HEK293 (cell line): Measurements from ENCODE around the gene EIF4E3.
A peak's percentile ranks its signal among the peaks of the same experiment; 100 is the strongest.

ENCODE experiments used
- CTCF ChIA-PET: fragments of 350-600 bp; formaldehyde crosslinking; extraction: SDS; loops from one replicate; lab custom pipeline; 2021; ENCODE audit warnings: antibody characterized with exemption; lab: Yijun Ruan, JAX
- POLR2A ChIA-PET: fragments of 300-600 bp; formaldehyde crosslinking; extraction: SDS; loops from one replicate; lab custom pipeline; 2020; ENCODE audit warnings: antibody characterized with exemption, inconsistent platforms; lab: Yijun Ruan, JAX
- H3K27ac ChIP-seq: fragments of 200-500 bp; sonication (Bioruptor generic); 2 replicates; pipeline ENCODE4 v1.5.1; 2014; ENCODE audit warnings: low read depth, low read length, control low read depth, inconsistent platforms; ENCODE audit errors: extremely low read depth
- H3K36me3 ChIP-seq, 2 experiments: fragments of 200-500 bp in 1 of 2; sonication (Bioruptor generic) in 1 of 2; 1 replicate in 1 of 2; 2 replicates in 1 of 2; pipeline ENCODE4 v1.5.1; 2014 to 2017; ENCODE audit warnings: inconsistent platforms in 2 of 2, low read length in 2 of 2; ENCODE audit not compliant: control insufficient read depth in 2 of 2, insufficient read depth in 1 of 2
- H3K4me1 ChIP-seq: fragments of 200-500 bp; sonication (Bioruptor generic); 2 replicates; pipeline ENCODE4 v1.5.1; 2014; ENCODE audit warnings: mild to moderate bottlenecking, low read length, inconsistent platforms; ENCODE audit not compliant: control insufficient read depth, insufficient read depth
- H3K4me3 ChIP-seq: 2 replicates; pipeline ENCODE4 v1.5.1; 2011; ENCODE audit warnings: low read depth, mild to moderate bottlenecking, control low read depth, low read length, moderate library complexity
- H3K9me3 ChIP-seq: fragments of 200-500 bp; sonication (Bioruptor generic); 2 replicates; pipeline ENCODE4 v1.5.1; 2014; ENCODE audit warnings: low read depth, low read length, inconsistent platforms; ENCODE audit not compliant: control insufficient read depth, insufficient read depth
- ATF2 ChIP-seq: fragments of 450-650 bp; formaldehyde crosslinking; IDR thresholded peaks from 2 replicates; pipeline ENCODE4 v1.5.1; 2016; ENCODE audit warnings: missing biosample characterization, missing genetic modification characterization, low read depth
- KLF16 ChIP-seq: fragments of 450-650 bp; formaldehyde crosslinking; IDR thresholded peaks from 2 replicates; pipeline ENCODE4 v1.5.1; 2017; ENCODE audit warnings: missing biosample characterization, missing genetic modification characterization
- PRDM10 ChIP-seq: fragments of 450-650 bp; formaldehyde crosslinking; IDR thresholded peaks from 2 replicates; pipeline ENCODE4 v1.5.1; 2016; ENCODE audit warnings: missing biosample characterization, missing genetic modification characterization
- PRDM6 ChIP-seq: fragments of 450-650 bp; formaldehyde crosslinking; IDR thresholded peaks from 2 replicates; pipeline ENCODE4 v1.5.1; 2017; ENCODE audit warnings: missing biosample characterization, missing genetic modification characterization
- ZNF169 ChIP-seq: fragments of 450-650 bp; formaldehyde crosslinking; IDR thresholded peaks from 2 replicates; pipeline ENCODE4 v1.5.1; 2016; ENCODE audit warnings: missing biosample characterization, missing genetic modification characterization
- ZNF23 ChIP-seq: fragments of 450-650 bp; formaldehyde crosslinking; IDR thresholded peaks from 2 replicates; pipeline ENCODE4 v1.5.1; 2016; ENCODE audit warnings: missing biosample characterization, missing genetic modification characterization, borderline replicate concordance
- ZNF341 ChIP-seq: fragments of 450-650 bp; formaldehyde crosslinking; IDR thresholded peaks from 2 replicates; pipeline ENCODE4; 2016; ENCODE audit warnings: low read depth, missing biosample characterization, missing genetic modification characterization
- ZNF394 ChIP-seq: fragments of 450-650 bp; formaldehyde crosslinking; IDR thresholded peaks from 2 replicates; pipeline ENCODE4 v1.5.1; 2016; ENCODE audit warnings: missing biosample characterization, missing genetic modification characterization, mild to moderate bottlenecking, moderate library complexity, borderline replicate concordance
- ZNF488 ChIP-seq: fragments of 450-650 bp; formaldehyde crosslinking; IDR thresholded peaks from 2 replicates; pipeline ENCODE4 v1.5.1; 2016; ENCODE audit warnings: missing biosample characterization, missing genetic modification characterization
- ZNF596 ChIP-seq: fragments of 450-650 bp; IDR thresholded peaks from 2 replicates; pipeline ENCODE4 v1.5.0; 2018; ENCODE audit warnings: missing biosample characterization, mild to moderate bottlenecking, missing genetic modification characterization, moderate library complexity
- ZNF629 ChIP-seq: fragments of 450-650 bp; formaldehyde crosslinking; IDR thresholded peaks from 2 replicates; pipeline ENCODE4 v1.5.1; 2017; ENCODE audit warnings: missing biosample characterization, missing genetic modification characterization
- ZNF777 ChIP-seq: fragments of 450-650 bp; formaldehyde crosslinking; IDR thresholded peaks from 2 replicates; pipeline ENCODE4 v1.5.1; 2017; ENCODE audit warnings: missing biosample characterization, missing genetic modification characterization, borderline replicate concordance
- TF ChIP-seq, protein P1 (sequence below): fragments of 450-650 bp; formaldehyde crosslinking; IDR thresholded peaks from 2 replicates; pipeline ENCODE4 v1.5.1; 2017; ENCODE audit warnings: missing biosample characterization, missing genetic modification characterization
- TF ChIP-seq, protein P2 (sequence below): fragments of 450-650 bp; formaldehyde crosslinking; IDR thresholded peaks from 2 replicates; pipeline ENCODE4 v1.5.1; 2016; ENCODE audit warnings: missing biosample characterization, missing genetic modification characterization
- TF ChIP-seq, protein P3 (sequence below): fragments of 450-650 bp; formaldehyde crosslinking; IDR thresholded peaks from 2 replicates; pipeline ENCODE4 v1.5.1; 2017; ENCODE audit warnings: missing biosample characterization, missing genetic modification characterization

EIF4E3 gene

DNA sequence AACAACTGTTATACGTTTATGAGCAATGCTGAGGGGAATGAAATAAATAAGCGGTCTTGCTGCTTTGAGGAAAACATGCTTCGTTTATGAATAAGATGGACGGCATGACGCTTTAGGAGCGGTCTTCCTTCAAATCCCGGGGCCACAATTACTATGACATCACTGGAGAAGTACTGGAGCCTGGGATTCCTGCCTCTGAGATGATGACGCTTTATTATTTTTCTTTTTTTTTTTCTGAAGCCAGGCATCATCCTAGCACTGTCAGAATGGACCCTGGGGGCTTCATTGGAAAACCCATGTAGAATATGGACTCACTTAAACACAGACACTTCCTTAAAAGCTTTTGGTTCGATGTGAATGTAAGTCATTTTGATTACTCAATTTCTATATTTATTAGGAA lies 89.2 kb downstream of the EIF4E3 start:
- no peaks in the 10 kb centered on the region; the same call in 1 of the 2 replicates for H3K4me1 ChIP-seq
- no peak overlapping the region for H3K4me3 ChIP-seq
- ChIA-PET POLR2A (no interaction called here), CTCF (no interaction called here)
- TF ChIP-seq KLF16 (tag by site-specific recombination) (no peak), ZNF488 (tag by site-specific recombination) (no peak), ATF2 (tag by site-specific recombination) (peak; percentile 16; the same call in 1 of the 2 replicates), ZNF777 (tag by site-specific recombination) (no peak)
- TF ChIP-seq, protein P1, sequence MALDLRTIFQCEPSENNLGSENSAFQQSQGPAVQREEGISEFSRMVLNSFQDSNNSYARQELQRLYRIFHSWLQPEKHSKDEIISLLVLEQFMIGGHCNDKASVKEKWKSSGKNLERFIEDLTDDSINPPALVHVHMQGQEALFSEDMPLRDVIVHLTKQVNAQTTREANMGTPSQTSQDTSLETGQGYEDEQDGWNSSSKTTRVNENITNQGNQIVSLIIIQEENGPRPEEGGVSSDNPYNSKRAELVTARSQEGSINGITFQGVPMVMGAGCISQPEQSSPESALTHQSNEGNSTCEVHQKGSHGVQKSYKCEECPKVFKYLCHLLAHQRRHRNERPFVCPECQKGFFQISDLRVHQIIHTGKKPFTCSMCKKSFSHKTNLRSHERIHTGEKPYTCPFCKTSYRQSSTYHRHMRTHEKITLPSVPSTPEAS (tag by site-specific recombination), result no peak
- TF ChIP-seq, protein P2, sequence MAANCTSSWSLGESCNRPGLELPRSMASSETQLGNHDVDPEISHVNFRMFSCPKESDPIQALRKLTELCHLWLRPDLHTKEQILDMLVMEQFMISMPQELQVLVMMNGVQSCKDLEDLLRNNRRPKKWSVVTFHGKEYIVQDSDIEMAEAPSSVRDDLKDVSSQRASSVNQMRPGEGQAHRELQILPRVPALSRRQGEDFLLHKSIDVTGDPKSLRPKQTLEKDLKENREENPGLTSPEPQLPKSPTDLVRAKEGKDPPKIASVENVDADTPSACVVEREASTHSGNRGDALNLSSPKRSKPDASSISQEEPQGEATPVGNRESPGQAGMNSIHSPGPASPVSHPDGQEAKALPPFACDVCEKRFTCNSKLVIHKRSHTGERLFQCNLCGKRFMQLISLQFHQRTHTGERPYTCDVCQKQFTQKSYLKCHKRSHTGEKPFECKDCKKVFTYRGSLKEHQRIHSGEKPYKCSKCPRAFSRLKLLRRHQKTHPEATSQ (tag by site-specific recombination), result no peak
- H3K9me3 ChIP-seq, result no peaks in the 10 kb centered on the region
- no peak overlapping the region for H3K27ac ChIP-seq
- no peaks in the 10 kb centered on the region for H3K36me3 ChIP-seq

- TF ChIP-seq ZNF169 (tag by site-specific recombination) (no peak), ZNF629 (tag by site-specific recombination) (no peak), ZNF23 (tag by site-specific recombination) (no peak), ZNF596 (tag by site-specific recombination) (peak; percentile 68; the same call in 1 of the 2 replicates), PRDM10 (no peak), ZNF341 (tag by site-specific recombination) (no peak), PRDM6 (no peak), ZNF394 (tag by site-specific recombination) (no peak)
- TF ChIP-seq, protein P3, sequence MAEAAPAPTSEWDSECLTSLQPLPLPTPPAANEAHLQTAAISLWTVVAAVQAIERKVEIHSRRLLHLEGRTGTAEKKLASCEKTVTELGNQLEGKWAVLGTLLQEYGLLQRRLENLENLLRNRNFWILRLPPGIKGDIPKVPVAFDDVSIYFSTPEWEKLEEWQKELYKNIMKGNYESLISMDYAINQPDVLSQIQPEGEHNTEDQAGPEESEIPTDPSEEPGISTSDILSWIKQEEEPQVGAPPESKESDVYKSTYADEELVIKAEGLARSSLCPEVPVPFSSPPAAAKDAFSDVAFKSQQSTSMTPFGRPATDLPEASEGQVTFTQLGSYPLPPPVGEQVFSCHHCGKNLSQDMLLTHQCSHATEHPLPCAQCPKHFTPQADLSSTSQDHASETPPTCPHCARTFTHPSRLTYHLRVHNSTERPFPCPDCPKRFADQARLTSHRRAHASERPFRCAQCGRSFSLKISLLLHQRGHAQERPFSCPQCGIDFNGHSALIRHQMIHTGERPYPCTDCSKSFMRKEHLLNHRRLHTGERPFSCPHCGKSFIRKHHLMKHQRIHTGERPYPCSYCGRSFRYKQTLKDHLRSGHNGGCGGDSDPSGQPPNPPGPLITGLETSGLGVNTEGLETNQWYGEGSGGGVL (tag by site-specific recombination), result no peak
- CTCF ChIA-PET, result no interaction called here
Observed at GRCh38 chr3:71634671-71635070, 90.5 kb downstream of the EIF4E3 start.

More at GRCh38 chr3:71634671-71635070, 90.5 kb downstream of the EIF4E3 start:
- POLR2A ChIA-PET, result no interaction called here
- Histone ChIP-seq H3K4me3 (no peak overlapping the region), H3K27ac (no peak overlapping the region), H3K4me1 (no peaks in the 10 kb centered on the region; the same call in 1 of the 2 replicates), H3K9me3 (no peaks in the 10 kb centered on the region), H3K36me3 (no peaks in the 10 kb centered on the region)
